Spleen (tissue), 7 donors: ENCODE measurements around the gene ADIPOR2.

Experiments
- POLR2A ChIP-seq, 3 donors: fragments of 450-650 bp; IDR thresholded peaks; one replicate each; pipeline ENCODE4 v1.5.1; 2017; ENCODE audit warnings: antibody characterized with exemption in 3 of 3, mild to moderate bottlenecking in 1 of 3
- POLR2AphosphoS5 ChIP-seq, 3 donors: sonication (generic); formaldehyde crosslinking; IDR thresholded peaks; one replicate each; pipeline ENCODE4 v1.5.1; 2017; ENCODE audit warnings: antibody characterized with exemption in 3 of 3
- TF ChIP-seq, protein P1 (sequence below), 11 experiments: fragments of 200-600 bp in 7 of 11; fragments of 450-650 bp in 4 of 11; sonication (generic) in 4 of 11; IDR thresholded peaks in 8 of 11; conservative IDR thresholded peaks in 3 of 11; 1 replicate in 7 of 11; 2 replicates in 4 of 11; pipeline versions ENCODE4 v1.4.0 to v1.8.0; 2016 to 2021; ENCODE audit warnings: antibody characterized with exemption in 11 of 11, inconsistent platforms in 4 of 11, mild to moderate bottlenecking in 1 of 11
- donor health status: DM: no; HTN: no; CAD: no; lungs with moderate emphysema.
- donor health status: DM: no; HTN: no; CAD: no.
- donor health status: DM: no; HTN: no; CAD: no.

DNA sequence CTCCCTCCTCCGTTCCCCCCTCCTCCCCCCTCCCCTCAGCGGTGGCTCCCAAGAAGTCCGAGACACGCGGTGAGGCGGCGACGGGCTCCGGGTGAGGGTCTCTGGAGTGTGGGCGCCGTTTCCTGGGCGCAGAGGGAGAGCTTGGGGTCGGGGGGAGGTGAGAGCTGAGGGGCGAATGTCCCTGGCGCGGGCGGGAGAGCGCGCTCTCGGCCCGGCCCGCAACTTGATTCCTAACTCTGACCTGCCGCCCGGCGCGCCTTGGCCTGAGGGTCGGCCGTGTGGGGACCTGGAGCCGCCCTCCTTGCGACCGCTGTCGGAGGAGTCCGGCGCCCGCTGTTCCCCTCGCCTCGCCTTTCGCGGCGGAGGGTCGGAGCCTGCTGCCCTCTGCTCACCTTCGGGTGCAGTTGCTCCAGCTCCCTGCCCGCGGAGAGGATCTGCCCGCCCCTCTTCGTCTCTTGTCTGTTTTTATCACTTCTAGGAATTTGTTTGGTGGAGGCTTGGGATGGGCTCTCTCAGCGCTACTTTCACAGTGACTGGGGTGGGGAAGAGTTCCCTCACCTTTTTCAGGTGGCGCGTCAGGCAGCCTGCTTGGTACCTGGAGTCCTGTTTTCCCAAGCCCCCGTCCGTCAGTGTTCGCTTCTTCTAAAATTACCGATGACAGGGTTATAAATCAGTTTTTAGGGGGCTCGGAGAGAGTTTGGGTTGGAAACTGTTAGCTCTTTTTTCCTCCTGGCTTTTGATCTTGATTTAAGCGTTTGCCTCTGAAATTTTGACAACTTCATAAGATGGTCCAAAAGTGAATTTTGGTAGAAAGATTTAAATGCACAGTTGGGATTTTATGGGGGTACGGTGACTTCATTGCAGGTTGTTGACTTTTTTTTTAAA is 495 bp downstream of the ADIPOR2 start:
- TF ChIP-seq, protein P1, sequence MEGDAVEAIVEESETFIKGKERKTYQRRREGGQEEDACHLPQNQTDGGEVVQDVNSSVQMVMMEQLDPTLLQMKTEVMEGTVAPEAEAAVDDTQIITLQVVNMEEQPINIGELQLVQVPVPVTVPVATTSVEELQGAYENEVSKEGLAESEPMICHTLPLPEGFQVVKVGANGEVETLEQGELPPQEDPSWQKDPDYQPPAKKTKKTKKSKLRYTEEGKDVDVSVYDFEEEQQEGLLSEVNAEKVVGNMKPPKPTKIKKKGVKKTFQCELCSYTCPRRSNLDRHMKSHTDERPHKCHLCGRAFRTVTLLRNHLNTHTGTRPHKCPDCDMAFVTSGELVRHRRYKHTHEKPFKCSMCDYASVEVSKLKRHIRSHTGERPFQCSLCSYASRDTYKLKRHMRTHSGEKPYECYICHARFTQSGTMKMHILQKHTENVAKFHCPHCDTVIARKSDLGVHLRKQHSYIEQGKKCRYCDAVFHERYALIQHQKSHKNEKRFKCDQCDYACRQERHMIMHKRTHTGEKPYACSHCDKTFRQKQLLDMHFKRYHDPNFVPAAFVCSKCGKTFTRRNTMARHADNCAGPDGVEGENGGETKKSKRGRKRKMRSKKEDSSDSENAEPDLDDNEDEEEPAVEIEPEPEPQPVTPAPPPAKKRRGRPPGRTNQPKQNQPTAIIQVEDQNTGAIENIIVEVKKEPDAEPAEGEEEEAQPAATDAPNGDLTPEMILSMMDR (IDR thresholded peaks at IDR 0.05 in 8 of 11, conservative IDR thresholded peaks at IDR 0.05 in 3 of 11), result no peak
- no peak for TF ChIP-seq POLR2A (IDR thresholded peaks at IDR 0.05)
- TF ChIP-seq POLR2AphosphoS5 (IDR thresholded peaks at IDR 0.05), result no peak
